ENCODE data around the gene HOXA3.

- TF ChIP-seq CREB5 (CRISPR knock-in tag; IDR thresholded peaks at IDR 0.05; ENCODE audit: low read depth): no peak
- no peak for TF ChIP-seq GLIS3 (CRISPR knock-in tag; IDR thresholded peaks at IDR 0.05)
- TF ChIP-seq PATZ1 (CRISPR knock-in tag; IDR thresholded peaks at IDR 0.05; ENCODE audit: borderline replicate concordance): no peak
- TF ChIP-seq ESRRG (CRISPR knock-in tag; IDR thresholded peaks at IDR 0.05): no peak
These were observed 3.4 kb downstream of the HOXA3 start for GRCh38 chr7:27148756-27149641.
